GM18526 (cell line): ENCODE results near the gene ABCC11.

Source experiments
- POLR2A ChIP-seq: IDR thresholded peaks from 3 replicates; pipeline ENCODE4 v1.6.1; 2011; ENCODE audit not compliant: insufficient read length; ENCODE audit errors: extremely low read depth

The ABCC11 gene

GRCh38 chr16:48193846-48194245, 53.5 kb downstream of the ABCC11 start:
- TF ChIP-seq POLR2A: no peak

GRCh38 chr16:48188449-48189102, 58.8 kb downstream of the ABCC11 start:
- no peak for TF ChIP-seq POLR2A

GRCh38 chr16:48187779-48188178, 59.6 kb downstream of the ABCC11 start:
- no peak for TF ChIP-seq POLR2A

- no peak for TF ChIP-seq POLR2A
These were observed 62.7 kb downstream of the ABCC11 start for GRCh38 chr16:48184681-48185080.

- no peak for TF ChIP-seq POLR2A
These were observed 64.3 kb downstream of the ABCC11 start for GRCh38 chr16:48182979-48183537.

- TF ChIP-seq POLR2A: no peak
These were observed 66.4 kb downstream of the ABCC11 start for GRCh38 chr16:48180868-48181480.

- no peak for TF ChIP-seq POLR2A
These were observed 70.5 kb downstream of the ABCC11 start for GRCh38 chr16:48176635-48177408.

GRCh38 chr16:48173889-48174288, 73.5 kb downstream of the ABCC11 start:
- no peak for TF ChIP-seq POLR2A

GRCh38 chr16:48172682-48173081, 74.7 kb downstream of the ABCC11 start:
- no peak for TF ChIP-seq POLR2A

- TF ChIP-seq POLR2A: no peak
These were observed 77.4 kb downstream of the ABCC11 start for GRCh38 chr16:48169896-48170295.

- TF ChIP-seq POLR2A: no peak
These were observed 79.3 kb downstream of the ABCC11 start for GRCh38 chr16:48168075-48168474.

GRCh38 chr16:48165961-48166578, 81.3 kb downstream of the ABCC11 start:
- TF ChIP-seq POLR2A: no peak

- TF ChIP-seq POLR2A: no peak
These were observed 82.2 kb downstream of the ABCC11 start for GRCh38 chr16:48164907-48165715.

GRCh38 chr16:48162839-48163410, 84.4 kb downstream of the ABCC11 start:
- no peak for TF ChIP-seq POLR2A
